ENCODE results near the gene AFTPH.

The AFTPH gene

DNA sequence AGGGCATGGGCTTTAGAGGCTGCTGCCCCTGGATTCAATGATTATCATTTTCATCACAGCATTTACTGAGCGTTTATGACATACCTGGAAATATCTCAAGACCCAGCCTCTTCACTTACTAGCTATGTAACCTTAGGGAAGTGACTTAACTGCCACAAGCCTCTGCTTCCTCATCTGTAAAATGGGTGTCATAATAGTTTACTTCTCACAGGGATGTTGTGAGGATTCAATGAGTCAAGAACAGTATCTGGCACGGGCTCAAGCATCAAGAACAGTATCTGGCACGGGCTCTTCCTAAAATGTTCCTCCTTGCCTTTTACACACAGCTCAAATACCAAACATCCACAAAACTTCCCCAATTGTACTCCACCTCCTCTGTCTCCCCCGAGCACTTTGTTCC, 38.8 kb upstream of the AFTPH start:
- Histone ChIP-seq H3K4me1 (ENCODE audit: control insufficient read depth, insufficient read depth, low read length) (peaks cover 6% of the 10 kb centered on the region), H3K27me3 (ENCODE audit: control insufficient read depth, insufficient read depth, low read length) (no peaks in the 10 kb centered on the region), H3K9ac (ENCODE audit: low read depth, low read length) (no peak overlapping the region), H3K36me3 (ENCODE audit: control insufficient read depth, insufficient read depth, low read length) (no peaks in the 10 kb centered on the region), H3K9me3 (ENCODE audit: control insufficient read depth, insufficient read depth, low read length) (no peaks in the 10 kb centered on the region), H3K27ac (ENCODE audit: low read depth, low read length) (no peak overlapping the region), H3K4me3 (ENCODE audit: low read depth, low read length) (no peak overlapping the region)

DNA sequence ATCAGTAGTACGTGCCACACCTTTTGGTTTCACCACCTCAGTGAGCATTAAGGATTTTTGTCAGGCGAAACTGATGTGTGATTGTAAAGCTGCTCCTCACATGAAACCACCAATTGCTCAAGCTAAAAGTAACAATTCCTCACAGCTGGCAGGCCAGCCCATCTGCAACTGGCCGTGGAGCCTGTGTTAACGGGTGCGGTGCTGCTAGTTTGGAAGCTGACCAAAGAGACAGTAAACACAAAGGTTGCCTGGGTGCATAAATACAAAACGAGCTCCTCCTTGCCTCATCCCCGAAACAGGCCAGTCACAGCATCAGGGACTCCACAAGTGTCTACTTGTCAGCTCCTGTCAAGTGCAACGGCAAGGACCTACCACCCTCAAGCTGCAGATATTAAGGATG, 38.2 kb upstream of the AFTPH start:
- Histone ChIP-seq H3K4me3 (ENCODE audit: low read depth, low read length) (no peak overlapping the region), H3K9ac (ENCODE audit: low read depth, low read length) (no peak overlapping the region), H3K27me3 (ENCODE audit: control insufficient read depth, insufficient read depth, low read length) (no peaks in the 10 kb centered on the region), H3K27ac (ENCODE audit: low read depth, low read length) (no peak overlapping the region), H3K4me1 (ENCODE audit: control insufficient read depth, insufficient read depth, low read length) (peaks cover 6% of the 10 kb centered on the region), H3K36me3 (ENCODE audit: control insufficient read depth, insufficient read depth, low read length) (no peaks in the 10 kb centered on the region), H3K9me3 (ENCODE audit: control insufficient read depth, insufficient read depth, low read length) (no peaks in the 10 kb centered on the region)

DNA sequence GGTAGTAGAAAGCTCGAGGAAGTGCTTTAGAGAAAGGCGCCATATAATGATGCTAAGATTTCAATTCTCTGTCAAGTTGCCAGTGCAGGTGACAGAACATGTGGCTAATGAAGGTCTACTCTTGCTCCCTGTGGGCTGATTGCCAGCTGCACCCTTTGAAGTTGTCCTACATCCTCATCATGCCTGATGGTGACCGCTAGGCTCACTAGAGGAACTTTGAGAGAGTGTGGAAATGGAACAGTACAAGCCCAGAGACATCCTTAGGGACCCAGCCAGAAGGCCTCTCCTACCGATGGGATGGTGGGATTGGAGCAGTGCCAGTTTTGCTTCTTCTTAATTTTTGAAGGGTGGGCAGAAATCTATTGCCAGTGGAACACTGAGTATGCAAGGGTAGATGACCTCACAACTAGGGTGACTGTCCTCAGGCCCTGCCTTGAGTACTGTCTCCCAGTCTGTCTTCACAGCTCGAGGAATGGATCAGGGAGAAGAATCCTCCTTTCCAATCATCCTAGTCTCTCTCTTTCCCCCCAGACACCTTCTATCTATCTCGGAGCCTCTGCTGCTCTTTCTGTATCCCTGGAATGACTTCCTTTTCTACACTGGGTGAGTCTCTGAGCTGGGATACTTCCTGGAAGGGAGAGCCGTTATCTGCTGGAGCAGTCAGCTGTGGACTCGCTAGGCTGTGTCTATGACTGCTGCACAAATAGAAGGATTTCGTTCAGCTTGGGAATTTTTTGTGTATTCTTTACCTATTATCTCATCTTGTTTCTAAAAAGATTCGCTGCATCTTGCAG, 36.7 kb upstream of the AFTPH start:
- Histone ChIP-seq H3K27ac (ENCODE audit: low read depth, low read length) (no peak overlapping the region), H3K4me3 (ENCODE audit: low read depth, low read length) (no peak overlapping the region), H3K9me3 (ENCODE audit: control insufficient read depth, insufficient read depth, low read length) (no peaks in the 10 kb centered on the region), H3K4me1 (ENCODE audit: control insufficient read depth, insufficient read depth, low read length) (peaks cover 12% of the 10 kb centered on the region), H3K9ac (ENCODE audit: low read depth, low read length) (no peak overlapping the region), H3K27me3 (ENCODE audit: control insufficient read depth, insufficient read depth, low read length) (no peaks in the 10 kb centered on the region), H3K36me3 (ENCODE audit: control insufficient read depth, insufficient read depth, low read length) (no peaks in the 10 kb centered on the region)

DNA sequence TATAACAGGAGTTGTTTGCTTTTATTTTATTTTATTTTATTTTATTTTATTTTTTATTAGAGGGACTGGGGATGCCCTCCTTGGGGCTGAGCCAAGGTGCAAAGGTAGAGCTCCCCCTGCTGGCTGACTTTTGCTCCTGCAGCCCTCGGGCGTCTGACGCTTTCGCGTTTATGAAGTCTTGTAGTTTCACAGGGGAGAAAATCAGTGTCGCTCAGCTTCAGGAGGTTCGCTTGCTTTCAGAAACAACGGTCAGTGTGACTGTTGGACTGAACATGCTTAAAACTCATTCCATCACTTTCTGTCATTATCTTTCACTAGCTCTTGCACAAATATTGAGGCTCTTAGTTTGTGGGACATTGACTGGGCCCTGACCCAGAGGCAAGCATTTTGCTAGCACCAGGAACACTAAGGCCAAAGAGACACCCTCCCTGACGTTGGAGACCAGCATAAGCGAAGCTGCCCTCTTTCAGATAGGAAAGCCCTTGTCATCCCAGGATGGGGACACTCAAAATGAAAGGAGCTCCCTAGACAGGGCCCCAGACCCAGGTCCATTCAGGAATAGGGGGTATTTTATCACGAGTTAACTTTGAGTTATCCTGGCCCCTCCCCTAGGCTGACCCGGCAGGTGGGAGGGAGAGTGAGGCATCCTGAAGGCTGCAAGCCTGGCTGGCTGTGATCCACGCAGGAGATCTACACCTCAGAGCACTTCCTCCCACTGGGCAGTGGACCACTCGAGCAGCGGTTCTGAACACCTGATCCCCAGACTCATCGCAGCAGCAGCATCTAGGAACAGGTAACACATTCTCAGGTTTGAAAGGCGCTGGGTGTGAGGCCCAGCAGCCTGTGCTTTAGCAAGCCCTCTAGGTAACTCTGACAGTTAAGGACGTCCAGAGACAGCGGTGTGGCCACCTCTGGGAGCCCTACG, 35.8 kb upstream of the AFTPH start:
- H3K9ac ChIP-seq (ENCODE audit: low read depth, low read length), result no peak overlapping the region
- H3K27ac ChIP-seq (ENCODE audit: low read depth, low read length), result peak overlapping the region; percentile 24

DNA sequence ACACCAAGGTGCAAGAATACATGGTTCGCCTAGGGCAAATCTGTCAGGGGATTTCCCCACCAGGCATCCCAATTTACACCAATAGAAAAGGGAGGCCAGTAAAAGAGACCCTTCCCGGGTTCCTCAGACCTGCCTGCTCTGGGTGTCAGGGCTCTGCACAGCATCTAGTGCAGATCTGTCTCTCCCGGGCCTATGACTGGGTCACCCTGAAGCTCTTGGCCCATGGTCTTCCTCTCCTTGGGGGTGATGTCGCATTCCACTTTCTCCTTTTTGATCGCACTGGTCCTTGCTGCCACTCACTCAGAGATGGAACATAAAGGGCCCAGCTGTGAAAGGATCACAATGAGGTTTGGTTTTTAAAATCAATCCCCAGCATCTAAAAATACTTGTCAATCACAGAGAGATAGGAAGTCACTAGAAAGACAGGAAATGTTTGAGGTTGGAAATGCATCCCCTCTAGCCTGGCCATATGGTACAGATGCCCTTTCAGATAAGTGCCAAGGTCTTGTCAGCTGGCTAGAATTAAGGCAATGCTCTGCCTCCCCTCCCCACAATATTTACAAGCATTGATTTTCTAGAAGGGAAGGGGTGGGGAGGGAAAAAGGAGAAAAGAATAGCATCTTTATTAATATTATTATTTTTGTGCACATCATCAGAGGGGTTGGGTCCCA, 34.9 kb upstream of the AFTPH start:
- H3K4me1 ChIP-seq (ENCODE audit: control insufficient read depth, insufficient read depth, low read length), result peaks cover 28% of the 10 kb centered on the region
- H3K9me3 ChIP-seq (ENCODE audit: control insufficient read depth, insufficient read depth, low read length), result no peaks in the 10 kb centered on the region
- no peak overlapping the region for H3K27ac ChIP-seq (ENCODE audit: low read depth, low read length)
- no peaks in the 10 kb centered on the region for H3K36me3 ChIP-seq (ENCODE audit: control insufficient read depth, insufficient read depth, low read length)
- H3K4me3 ChIP-seq (ENCODE audit: low read depth, low read length), result no peak overlapping the region
- H3K27me3 ChIP-seq (ENCODE audit: control insufficient read depth, insufficient read depth, low read length), result no peaks in the 10 kb centered on the region
- no peak overlapping the region for H3K9ac ChIP-seq (ENCODE audit: low read depth, low read length)

More for the DNA sequence above, 35.8 kb upstream of the AFTPH start:
- no peak overlapping the region for H3K4me3 ChIP-seq (ENCODE audit: low read depth, low read length)
- H3K27me3 ChIP-seq (ENCODE audit: control insufficient read depth, insufficient read depth, low read length), result no peaks in the 10 kb centered on the region
- no peaks in the 10 kb centered on the region for H3K36me3 ChIP-seq (ENCODE audit: control insufficient read depth, insufficient read depth, low read length)
- peaks cover 21% of the 10 kb centered on the region for H3K4me1 ChIP-seq (ENCODE audit: control insufficient read depth, insufficient read depth, low read length)
- no peaks in the 10 kb centered on the region for H3K9me3 ChIP-seq (ENCODE audit: control insufficient read depth, insufficient read depth, low read length)

DNA sequence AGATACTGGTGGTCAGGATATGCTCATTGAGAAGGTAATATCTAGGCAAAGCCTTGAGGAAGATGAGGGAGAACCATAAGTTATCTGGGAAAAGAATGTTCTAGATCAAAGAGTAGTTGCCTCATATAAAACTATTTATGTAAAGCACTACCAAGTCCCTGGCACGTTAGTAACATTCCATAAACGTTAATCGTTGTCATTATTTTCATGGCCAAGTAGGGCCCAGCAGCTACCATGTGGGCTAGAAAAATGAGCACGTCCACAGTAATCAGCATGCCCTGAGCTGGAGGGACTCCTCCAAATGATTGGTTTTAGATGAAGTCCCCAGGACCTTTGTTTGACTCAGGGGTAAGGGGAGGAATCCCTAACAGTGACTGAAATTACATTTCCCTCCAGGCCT, 32.7 kb upstream of the AFTPH start:
- Histone ChIP-seq H3K27ac (ENCODE audit: low read depth, low read length) (no peak overlapping the region), H3K27me3 (ENCODE audit: control insufficient read depth, insufficient read depth, low read length) (no peaks in the 10 kb centered on the region), H3K9me3 (ENCODE audit: control insufficient read depth, insufficient read depth, low read length) (no peaks in the 10 kb centered on the region), H3K9ac (ENCODE audit: low read depth, low read length) (no peak overlapping the region), H3K4me1 (ENCODE audit: control insufficient read depth, insufficient read depth, low read length) (peaks cover 28% of the 10 kb centered on the region), H3K36me3 (ENCODE audit: control insufficient read depth, insufficient read depth, low read length) (no peaks in the 10 kb centered on the region), H3K4me3 (ENCODE audit: low read depth, low read length) (no peak overlapping the region)

DNA sequence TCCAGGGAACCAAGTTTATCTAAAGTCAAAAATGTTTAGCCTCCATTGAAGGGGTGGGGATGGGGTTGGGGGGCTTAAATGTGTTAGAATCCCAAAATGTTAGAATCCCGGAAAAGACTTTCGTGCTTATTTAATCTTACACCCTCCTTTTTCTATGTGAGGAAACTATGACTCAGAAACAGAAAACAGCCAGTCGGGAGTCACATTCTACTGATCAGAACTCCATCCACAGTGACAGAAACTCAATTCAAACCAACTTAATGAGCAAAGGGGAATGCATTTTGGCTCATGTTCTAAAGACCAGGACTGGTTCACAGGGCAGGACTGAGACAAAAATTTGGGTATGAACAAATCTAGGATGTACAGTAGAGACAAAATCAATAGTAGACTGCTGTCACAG, 31.9 kb upstream of the AFTPH start:
- no peak overlapping the region for H3K9ac ChIP-seq (ENCODE audit: low read depth, low read length)
- H3K4me1 ChIP-seq (ENCODE audit: control insufficient read depth, insufficient read depth, low read length), result peaks cover 28% of the 10 kb centered on the region
- H3K4me3 ChIP-seq (ENCODE audit: low read depth, low read length), result no peak overlapping the region
- H3K9me3 ChIP-seq (ENCODE audit: control insufficient read depth, insufficient read depth, low read length), result no peaks in the 10 kb centered on the region
- H3K36me3 ChIP-seq (ENCODE audit: control insufficient read depth, insufficient read depth, low read length), result no peaks in the 10 kb centered on the region
- no peak overlapping the region for H3K27ac ChIP-seq (ENCODE audit: low read depth, low read length)
- no peaks in the 10 kb centered on the region for H3K27me3 ChIP-seq (ENCODE audit: control insufficient read depth, insufficient read depth, low read length)

DNA sequence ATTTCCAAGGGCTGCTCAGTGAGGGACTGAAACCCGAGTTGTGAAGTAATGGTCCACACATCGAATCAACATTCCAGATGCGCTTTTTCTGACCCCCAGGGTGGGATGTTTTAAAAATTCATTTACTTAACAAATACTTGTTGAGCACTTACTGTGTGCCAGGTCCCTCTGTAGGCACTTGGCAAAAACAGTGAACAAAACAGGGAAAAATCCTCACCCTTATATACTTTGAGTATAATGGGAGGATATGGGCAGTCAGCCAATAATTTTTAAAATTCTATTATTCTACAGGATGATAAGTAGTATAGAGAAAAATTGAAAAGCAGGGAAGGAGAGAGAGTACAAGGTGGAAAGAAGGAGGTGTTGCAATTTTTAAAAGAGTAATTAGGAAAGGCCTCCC, 31.3 kb upstream of the AFTPH start:
- H3K36me3 ChIP-seq (ENCODE audit: control insufficient read depth, insufficient read depth, low read length), result no peaks in the 10 kb centered on the region
- no peaks in the 10 kb centered on the region for H3K27me3 ChIP-seq (ENCODE audit: control insufficient read depth, insufficient read depth, low read length)
- no peak overlapping the region for H3K4me3 ChIP-seq (ENCODE audit: low read depth, low read length)
- peaks cover 28% of the 10 kb centered on the region for H3K4me1 ChIP-seq (ENCODE audit: control insufficient read depth, insufficient read depth, low read length)
- no peaks in the 10 kb centered on the region for H3K9me3 ChIP-seq (ENCODE audit: control insufficient read depth, insufficient read depth, low read length)
- no peak overlapping the region for H3K9ac ChIP-seq (ENCODE audit: low read depth, low read length)
- no peak overlapping the region for H3K27ac ChIP-seq (ENCODE audit: low read depth, low read length)

DNA sequence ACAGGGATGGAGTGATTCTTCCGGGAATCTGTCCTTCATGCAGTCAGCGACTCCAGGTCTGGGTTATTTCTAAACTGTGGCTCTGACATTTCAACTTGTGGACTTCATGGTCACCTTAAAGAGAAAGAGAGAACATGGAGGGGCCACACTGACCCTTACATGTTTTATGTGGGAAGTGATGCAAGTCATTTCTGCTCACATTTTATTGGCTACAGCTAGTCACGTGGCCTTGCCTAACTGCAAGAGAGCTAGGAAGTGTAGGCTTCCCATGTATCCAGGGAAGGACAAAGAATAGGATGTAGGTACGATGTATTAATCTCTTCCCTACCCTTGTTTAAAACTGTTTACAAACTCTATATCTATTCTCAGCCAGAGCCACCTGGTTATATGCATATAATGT, 30.3 kb upstream of the AFTPH start:
- Histone ChIP-seq H3K36me3 (ENCODE audit: control insufficient read depth, insufficient read depth, low read length) (no peaks in the 10 kb centered on the region), H3K4me1 (ENCODE audit: control insufficient read depth, insufficient read depth, low read length) (peaks cover 26% of the 10 kb centered on the region), H3K9ac (ENCODE audit: low read depth, low read length) (no peak overlapping the region), H3K27ac (ENCODE audit: low read depth, low read length) (no peak overlapping the region), H3K4me3 (ENCODE audit: low read depth, low read length) (no peak overlapping the region), H3K27me3 (ENCODE audit: control insufficient read depth, insufficient read depth, low read length) (no peaks in the 10 kb centered on the region), H3K9me3 (ENCODE audit: control insufficient read depth, insufficient read depth, low read length) (no peaks in the 10 kb centered on the region)

DNA sequence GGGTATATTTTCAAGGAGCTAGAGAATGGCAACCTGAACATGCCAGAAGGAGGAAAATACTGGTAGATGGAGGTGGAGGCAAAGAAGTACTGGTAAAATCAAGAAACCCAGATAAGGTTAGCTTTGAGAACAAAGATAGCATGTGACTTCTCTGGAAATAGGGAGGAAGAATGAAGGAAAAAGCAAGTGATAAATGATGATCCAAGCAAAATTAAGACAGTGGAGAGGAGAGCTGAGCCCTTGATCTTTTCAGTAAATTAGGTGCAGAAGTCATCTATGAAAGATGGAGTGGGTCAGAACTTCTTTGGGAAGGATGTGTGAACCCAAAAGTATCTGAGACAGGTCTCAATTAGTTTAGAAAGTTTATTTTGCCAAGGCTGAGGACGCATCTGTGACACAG, 25.7 kb upstream of the AFTPH start:
- no peaks in the 10 kb centered on the region for H3K36me3 ChIP-seq (ENCODE audit: control insufficient read depth, insufficient read depth, low read length)
- no peak overlapping the region for H3K4me3 ChIP-seq (ENCODE audit: low read depth, low read length)
- no peaks in the 10 kb centered on the region for H3K27me3 ChIP-seq (ENCODE audit: control insufficient read depth, insufficient read depth, low read length)
- H3K9me3 ChIP-seq (ENCODE audit: control insufficient read depth, insufficient read depth, low read length), result no peaks in the 10 kb centered on the region
- H3K4me1 ChIP-seq (ENCODE audit: control insufficient read depth, insufficient read depth, low read length), result peaks cover 12% of the 10 kb centered on the region
- no peak overlapping the region for H3K9ac ChIP-seq (ENCODE audit: low read depth, low read length)
- no peak overlapping the region for H3K27ac ChIP-seq (ENCODE audit: low read depth, low read length)

DNA sequence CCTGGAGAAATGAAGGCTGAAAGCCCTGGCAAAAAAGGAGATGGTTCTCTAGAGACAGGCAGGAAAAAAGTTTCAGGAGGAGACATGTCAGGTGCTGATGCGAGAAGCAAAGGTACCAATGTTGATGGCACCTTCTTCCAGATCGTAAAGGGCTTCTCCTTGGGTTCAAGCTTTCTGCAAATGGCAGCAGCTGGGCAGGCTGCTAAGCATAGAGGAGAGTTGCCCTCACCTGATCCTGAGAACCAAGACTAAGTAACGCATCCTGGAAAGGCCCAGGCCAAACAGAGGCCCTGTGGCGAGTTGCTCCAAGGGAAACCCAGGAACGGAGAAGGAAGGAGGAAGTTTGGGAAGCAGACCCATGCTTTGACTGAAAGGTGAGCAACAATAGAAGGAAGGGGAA, 23.6 kb upstream of the AFTPH start:
- Histone ChIP-seq H3K4me3 (ENCODE audit: low read depth, low read length) (no peak overlapping the region), H3K9me3 (ENCODE audit: control insufficient read depth, insufficient read depth, low read length) (no peaks in the 10 kb centered on the region), H3K36me3 (ENCODE audit: control insufficient read depth, insufficient read depth, low read length) (no peaks in the 10 kb centered on the region), H3K27ac (ENCODE audit: low read depth, low read length) (no peak overlapping the region), H3K4me1 (ENCODE audit: control insufficient read depth, insufficient read depth, low read length) (peaks cover 7% of the 10 kb centered on the region; the same call in 1 of the 2 replicates), H3K27me3 (ENCODE audit: control insufficient read depth, insufficient read depth, low read length) (no peaks in the 10 kb centered on the region), H3K9ac (ENCODE audit: low read depth, low read length) (no peak overlapping the region)
